CD4-positive, alpha-beta T cell treated with Interferon gamma for 1 hour (primary cell): ENCODE results near the gene NDRG2.

Experiments
- DNase-seq: peaks from one replicate; pipeline ENCODE4 v3.0.0-alpha.2; 2020

The NDRG2 gene

DNA sequence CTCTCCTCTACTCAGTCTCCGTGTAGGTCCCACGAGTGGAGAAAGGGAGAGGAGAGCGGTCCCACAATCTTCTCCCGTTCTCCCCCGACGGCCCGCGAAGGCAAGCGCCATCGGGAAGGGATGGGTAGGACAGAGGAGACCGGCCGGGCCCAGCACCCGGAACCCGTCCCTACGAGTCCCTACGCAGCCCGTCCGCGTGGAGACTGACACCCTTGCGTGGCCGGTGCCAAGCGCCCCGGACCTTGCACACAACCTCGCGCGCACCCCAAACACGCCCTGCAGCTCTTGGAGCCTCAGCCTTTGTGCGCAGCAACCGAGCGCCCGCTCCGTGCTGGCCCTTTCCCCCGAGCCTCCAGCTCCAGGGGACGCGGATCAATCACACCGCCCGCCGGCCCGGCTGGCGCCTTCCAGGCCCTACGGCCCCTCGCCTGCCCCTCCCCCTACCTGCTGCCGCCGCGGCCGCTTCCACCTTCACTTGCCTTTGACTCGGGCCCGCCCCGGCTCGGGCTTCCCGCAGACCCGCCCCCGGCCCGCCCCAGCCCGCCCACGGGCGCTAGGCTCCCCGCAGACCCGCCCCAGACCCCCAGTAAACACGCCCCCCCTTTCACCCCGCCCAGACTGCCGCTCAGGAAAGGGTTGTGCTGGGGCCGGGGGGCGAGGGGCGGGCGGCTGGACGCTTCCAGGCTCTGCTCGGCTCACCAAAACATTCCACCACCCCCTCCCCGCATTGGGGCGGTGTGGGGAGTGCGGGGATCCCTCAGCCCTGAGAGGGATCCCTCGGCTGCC lies at the start of gene NDRG2:
NDRG2 (minus strand) TSS at position 477 of the 786 bp plus-strand sequence. CDS start 1,746 bp downstream, outside the sequence.
- DNase-seq, result peak; percentile 79

DNA sequence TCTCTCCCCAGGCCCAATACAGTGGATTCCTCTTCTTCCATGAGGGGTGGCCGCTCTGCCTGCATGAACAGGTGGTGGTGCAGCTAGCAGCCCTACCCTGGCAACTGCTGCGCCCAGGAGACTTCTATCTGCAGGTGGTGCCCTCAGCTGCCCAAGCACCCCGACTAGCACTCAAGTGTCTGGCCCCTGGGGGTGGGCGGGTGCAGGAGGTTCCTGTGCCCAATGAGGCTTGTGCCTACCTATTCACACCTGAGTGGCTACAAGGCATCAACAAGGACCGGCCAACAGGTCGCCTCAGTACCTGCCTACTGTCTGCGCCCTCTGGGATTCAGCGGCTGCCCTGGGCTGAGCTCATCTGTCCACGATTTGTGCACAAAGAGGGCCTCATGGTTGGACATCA lies 49.1 kb upstream of the NDRG2 start:
- DNase-seq, result no peak

DNA sequence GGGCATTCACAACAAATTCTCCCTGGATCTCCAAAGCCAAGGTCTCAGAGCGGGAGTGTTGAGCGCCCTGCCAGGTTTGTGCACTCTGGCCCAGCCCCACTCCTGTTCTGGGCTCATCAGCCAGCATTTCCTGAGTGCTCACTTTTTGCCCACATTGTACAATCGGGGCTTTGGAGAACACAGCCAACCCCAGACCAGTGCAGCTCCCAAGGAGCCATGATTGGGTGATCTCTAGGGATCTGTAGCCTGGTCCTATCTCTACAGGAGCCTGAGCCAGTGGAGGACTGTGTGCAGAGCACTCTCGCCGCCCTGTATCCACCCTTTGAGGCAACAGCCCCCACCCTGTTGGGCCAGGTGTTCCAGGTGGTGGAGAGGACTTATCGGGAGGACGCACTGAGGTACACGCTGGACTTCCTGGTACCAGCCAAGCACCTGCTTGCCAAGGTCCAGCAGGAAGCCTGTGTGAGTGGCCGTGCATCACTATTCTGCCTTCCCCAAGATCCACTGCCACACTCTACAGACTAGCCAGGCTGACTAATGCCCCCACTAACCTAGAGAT lies 48.0 kb upstream of the NDRG2 start:
- DNase-seq, result no peak

DNA sequence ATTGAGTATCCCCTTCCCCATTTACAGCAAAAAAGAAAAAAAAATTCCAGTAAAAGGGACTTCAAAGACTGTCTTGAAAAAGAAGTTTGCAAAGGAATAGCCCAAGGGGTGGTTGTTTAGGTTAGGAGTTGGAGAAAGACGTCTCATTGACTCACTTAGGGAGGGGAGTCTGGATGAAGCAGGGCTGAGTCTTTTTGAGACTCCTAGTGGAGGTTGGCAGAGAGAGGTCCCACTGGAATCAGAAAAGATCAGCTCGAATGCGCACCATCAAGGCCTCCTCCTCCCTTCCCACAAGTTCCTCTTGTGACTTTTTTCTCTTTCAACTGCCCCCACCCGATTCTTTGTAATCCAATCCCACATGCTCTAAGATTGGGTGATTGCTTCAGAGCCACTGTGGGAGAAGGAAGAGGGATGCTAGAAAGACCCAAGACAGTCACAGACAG lies 47.2 kb upstream of the NDRG2 start:
- DNase-seq, result no peak

DNA sequence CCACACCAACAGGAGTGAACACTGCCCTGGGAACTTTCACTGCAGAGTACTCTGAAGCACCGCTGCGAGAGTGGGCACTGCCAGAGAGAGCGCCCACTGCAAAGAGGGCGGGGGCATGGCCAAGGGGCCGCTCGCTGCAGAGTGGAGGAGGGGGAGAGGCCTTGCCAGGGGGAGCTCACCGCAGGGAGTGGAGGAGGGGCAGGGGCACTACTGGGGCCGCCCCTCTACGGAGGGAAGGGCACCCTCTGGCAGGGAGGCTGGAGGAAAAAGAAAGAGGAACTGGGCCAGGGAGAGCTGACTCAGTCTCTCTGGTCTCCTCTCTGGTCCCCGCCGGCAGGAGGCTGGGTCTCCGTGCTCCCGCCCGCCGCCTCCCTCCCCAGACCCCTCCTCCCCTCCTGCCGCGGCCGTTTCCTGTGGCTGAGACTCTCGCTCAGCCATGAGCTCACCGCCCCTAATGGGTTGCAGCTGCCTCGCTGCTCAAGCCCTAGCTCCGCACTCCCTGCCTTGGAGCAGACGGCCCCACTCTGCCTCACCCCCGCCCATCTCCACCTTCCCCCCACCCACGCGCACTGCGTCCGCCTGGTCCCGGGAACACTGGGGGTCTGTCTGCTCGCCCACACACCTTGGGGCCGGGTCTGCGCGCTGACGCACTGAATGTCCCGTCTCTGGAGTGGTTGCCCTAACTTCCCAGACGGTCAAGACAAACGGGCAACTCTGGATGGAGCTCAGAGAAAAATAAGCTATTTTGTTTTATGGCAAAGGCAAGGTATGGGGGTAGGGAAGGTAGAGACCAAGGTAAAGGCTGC lies 46.6 kb upstream of the NDRG2 start:
- peak; percentile 71 for DNase-seq

DNA sequence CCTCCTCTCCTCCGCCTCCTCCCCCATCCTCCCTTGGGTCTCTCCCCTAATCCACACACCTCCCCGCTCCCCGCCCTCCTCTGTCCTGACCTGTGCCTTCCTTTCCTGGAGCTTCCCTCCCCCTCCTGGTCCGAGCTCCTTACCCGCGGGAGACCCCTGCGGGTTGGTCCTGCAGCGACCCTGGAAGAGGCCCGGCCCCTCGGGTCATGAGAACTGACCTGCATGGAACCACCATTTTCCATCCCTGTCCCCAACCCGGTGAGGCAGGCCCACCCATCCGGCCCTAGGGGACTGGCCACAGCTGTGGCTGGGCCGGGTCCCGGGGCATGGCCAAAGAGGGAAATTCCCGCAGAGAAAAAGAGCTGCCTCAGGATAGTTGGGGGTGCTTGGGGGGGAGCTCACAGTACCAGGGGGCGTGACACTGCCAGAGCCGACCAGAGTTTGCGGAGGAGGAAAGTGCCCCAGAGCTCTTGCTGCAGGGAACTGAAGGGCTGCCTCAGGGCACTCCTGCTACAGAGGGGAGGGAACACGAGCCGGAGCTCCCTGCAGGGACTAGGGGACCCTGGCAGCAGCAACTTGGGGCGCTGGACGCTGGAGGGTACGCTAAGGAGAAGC lies 45.9 kb upstream of the NDRG2 start:
- DNase-seq, result peak; percentile 33

DNA sequence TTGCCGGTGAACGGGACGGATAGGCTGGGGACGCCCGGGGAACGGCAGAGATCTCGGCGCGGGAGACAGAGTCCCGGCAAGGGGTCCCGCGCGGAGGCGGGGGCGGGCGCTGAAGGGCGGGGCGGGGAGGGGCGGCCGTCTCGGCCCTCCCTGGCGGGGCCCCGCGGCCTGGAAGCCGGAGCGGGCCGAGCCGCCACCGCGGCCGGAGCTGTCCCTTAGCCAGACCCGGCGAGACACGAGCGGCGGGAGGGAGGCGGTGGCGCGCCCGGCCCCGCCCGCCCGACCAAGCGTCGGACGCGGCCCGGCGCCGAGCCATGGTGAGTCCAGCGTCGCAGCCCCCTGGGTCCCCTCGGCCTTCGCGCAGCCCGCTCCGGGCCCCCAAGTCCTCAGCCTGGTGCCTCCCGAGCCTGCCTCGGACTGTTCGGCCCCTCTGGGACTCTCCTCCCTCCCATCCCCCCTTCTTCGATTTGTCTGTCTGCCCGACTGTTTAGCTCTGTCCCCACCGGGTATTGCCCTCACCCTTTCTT lies 45.3 kb upstream of the NDRG2 start, which contains the start of gene ARHGEF40:
ARHGEF40 (plus strand) TSS at position 222 of the 527 bp plus-strand sequence; CDS start at position 315, 93 bp downstream.
- peak; percentile 20 for DNase-seq

DNA sequence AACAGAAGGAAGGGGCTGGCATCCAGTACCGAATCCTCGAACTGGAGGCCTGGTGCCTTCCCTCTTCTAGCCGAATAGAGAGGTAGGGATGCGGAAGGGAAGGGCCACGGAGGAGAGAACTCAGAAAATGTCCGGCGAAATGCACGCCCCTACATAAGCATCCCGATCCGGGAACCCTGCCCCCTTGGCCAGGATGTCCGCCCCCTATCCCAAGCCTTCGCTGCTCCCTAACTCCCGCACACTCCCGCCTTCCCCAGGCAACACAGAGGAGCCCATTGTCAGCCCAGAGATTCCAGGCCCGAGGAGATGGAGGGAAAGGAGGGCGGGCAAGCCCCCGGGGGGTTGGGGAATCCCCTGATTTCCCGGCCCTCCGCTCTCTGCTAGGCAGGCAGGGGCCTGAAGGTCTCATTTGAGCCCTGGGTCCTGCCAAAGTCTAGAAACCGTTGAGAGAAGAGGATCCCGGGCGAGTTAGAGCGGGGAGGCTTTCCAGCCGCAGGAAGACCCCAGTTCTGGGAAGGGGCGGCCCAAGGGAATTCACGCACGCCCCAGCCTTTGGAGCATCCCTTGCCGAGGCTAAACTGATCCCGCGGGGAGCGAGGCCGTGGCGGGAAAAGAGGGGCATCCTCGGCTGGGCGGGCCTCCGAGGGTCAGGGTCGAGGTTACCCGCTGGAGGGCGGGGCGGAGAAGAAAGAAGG lies 44.7 kb upstream of the NDRG2 start:
- no peak for DNase-seq

DNA sequence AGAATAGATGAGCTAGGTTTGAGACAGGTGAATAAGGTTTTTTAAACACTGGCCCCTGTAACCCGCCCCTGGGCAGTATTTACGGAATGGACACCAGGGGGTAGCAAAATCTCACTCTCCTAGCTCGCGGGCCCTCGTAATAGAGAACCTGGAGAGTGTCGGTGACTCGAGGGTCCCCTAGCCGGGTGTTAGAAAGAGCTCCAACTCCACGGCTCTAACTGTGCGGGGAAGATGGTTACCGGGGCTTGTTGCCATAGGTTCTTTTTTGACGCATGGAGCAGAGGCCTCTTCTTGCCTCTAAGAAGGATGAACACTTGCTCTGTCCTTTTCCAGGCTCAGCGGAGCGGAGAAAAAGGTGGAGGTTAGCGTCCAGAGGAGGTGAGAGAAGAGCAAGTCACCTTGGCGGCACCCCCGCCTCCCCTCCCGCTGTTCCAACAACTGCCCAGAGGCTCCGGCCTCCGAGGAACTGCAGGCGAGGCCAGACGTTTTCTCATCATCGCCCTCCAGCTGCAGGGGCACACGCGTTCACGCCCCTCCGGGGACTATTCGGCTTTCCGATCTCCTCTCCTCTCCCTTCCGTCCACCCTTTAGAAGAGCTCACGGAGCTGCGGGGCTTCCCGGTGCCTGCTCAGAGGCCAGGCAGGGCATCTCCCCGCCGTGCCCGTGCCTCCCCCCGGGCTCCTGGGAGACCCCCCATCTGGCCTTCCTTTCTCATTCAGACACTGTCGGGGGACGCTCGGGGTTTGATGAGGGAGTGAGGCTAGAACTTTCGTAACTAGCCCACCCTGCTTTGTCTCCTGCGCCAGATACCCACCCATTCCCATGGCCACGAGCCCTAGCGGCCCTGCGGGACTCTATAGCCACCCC lies 43.9 kb upstream of the NDRG2 start:
- DNase-seq, result peak; percentile 65

DNA sequence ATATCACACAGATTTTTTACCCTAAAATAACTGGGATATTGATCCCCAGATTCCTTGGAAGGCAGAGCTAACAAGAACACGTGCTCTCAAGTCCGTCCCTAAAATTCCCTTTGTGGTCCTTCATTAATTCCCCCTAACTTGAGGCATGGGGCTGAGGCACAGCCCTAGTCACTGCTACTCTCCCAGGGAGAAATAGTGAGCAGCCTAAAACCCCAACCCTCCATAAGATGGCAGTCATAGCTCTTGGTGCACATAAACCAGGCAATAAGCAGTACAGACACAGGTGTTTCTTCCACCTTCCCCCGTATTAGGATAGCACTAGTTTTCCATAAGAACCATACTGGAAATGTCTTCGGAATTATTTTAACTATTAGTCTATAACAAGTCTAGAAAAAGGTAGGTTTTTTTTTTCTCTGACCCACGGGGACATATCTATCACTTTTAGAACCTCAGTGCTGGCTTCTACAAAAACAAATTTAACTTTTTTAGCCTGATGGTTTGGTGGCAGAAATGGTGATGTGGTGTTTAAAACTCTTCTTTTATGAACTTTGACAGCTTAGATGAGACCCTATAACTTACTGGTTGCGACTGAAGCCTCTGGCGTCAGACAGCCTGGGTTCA lies 42.1 kb upstream of the NDRG2 start:
- DNase-seq, result no peak

DNA sequence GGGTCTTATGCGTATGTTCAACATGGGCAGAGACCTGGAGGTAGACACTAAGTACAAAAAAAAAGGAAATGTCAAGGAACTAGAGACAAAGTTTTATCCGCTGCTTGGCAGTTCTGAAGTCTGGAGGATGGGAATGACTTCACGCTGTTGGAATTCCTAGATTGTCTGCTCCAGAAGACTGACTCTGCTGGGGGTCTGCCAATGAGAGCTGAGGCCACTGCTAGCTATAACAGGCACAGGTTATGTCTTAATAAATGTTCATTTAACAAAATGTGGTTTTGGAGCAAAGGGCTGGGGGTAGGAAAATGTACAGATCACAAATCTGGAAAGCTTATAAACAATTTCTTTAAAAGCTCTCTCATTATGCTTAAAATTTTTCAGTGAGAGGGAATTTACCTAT lies 38.6 kb upstream of the NDRG2 start:
- no peak for DNase-seq

DNA sequence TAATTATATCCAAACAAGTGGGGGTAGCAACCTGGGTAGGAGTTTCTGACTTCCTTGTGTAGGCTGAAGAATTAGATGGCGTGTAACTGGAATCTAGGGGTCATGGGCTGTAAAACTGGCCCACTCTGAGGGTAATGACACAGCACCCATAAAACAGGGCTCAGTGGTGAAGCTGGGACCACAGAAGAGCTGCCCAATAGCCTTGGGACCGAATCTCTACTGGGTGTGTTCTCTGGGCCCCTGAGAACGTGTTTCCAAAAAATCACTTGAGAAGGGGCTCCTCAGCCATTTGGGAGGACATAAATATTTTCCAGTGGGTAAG lies 36.4 kb upstream of the NDRG2 start:
- no peak for DNase-seq

DNA sequence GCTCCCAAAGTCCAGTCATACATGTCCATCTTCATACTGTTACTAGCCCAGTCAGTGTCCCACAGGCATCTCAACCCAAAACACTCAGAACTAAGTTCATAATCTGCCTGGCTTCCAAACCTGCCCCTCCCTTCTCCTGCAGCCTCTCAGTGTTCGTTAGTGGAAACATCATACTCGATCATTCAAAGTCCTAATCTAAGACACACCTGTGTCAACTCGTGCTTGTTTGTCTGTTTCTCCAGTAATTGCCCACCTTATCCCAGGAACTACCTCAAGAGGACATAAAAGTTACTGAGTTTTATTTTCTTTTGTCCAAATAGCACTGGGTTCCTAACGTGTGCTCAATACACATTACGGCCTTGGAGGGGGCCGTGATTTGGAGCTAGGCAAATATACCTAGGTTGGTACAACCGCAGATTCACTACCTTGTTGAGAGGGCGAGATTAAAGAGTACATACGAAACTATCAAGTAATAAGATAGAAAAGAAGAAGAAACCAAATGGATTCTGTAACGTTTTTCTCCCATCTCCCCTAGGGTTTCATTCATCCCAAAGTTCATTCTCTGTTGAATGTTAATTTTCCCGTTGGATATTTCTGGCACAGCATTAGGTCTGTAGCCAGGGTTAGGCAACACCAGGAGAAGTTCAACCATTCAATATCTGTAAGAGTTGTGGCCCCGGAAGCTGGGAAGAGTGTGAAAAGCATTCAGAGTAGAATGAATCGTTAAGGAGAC lies 35.9 kb upstream of the NDRG2 start:
- DNase-seq, result no peak

DNA sequence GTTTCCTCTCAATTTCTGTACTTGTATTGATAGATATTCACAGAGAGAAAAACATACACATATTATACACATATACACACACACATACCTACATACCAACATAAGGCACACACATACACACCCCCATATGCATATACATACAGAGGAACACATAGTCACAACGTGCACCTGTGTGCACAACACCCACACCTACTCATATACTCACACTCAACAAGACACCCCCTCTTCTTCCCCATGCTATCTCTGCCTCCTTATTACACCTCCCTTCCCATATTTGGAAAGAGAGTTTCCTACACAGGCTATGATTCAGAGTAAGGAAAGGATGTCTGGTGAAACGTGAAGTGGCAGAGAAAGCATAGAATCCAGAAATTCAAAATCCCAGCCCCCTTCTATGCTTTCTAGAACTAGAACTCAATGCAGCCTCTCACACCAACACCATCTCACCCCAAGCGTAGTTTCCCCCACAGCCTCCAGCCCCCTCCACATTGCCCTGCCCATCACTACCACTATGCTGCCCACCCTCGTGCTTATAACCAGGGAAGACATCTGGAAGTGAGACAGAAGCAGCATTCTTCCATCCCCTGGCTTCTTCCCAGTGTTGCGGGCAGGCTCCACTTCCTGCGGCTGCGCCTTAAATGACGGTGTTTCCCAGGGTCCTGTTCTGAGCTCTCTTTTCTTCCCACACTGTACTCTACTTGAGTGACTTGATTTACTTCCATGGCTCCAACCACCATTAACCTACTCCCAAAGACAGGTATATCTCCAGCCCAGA lies 35.2 kb upstream of the NDRG2 start:
- no peak for DNase-seq

DNA sequence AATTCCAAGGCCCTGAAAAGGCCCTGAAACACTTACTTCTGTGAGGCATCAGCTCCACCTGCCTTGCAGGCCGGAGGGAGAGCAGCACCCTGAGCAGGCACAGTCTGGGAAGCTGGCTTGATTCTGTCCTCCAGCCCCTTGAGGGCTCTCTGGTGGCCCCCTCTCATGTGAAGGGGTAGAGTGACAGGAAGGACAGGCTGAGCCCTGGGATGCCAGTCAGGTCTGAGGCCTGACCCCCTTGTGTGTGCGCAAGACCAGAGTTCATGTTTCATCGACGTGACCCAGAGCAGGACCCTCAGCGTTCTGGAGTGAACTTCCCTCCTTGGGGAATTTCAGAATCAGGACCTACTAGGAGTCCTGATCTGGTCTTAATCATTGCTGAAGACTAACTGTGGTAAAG lies 34.0 kb upstream of the NDRG2 start:
- DNase-seq, result no peak

DNA sequence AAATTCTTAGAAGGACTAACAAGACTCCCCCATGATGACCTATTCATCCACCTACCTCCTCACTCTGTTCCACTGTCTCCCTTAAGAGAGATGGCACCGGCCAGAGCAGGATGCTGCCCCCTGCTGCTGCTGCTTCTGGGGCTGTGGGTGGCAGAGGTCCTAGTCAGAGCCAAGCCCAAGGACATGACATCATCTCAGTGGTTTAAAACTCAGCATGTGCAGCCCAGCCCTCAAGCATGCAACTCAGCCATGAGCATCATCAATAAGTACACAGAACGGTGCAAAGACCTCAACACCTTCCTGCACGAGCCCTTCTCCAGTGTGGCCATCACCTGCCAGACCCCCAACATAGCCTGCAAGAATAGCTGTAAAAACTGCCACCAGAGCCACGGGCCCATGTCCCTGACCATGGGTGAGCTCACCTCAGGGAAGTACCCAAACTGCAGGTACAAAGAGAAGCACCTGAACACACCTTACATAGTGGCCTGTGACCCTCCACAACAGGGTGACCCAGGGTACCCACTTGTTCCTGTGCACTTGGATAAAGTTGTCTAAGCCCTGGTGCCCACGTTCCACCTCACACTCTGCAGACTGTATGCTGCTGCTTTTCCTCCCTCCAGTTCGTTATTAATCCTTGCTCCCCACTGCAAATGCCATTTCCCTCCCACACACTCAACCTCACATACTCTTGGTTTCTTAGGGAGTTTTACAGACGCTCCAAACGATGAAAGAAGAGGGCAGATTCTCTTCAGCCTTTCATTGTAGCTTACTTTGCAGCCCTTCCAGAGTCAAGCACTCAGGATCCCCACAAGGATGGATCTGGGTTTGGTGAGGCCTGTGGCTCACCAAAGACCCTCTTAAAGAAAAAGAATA lies 33.2 kb upstream of the NDRG2 start, which contains the start of gene RNASE8:
RNASE8 (plus strand) TSS at position 20 of the 873 bp plus-strand sequence; CDS start at position 91, 71 bp downstream.
- DNase-seq, result no peak

DNA sequence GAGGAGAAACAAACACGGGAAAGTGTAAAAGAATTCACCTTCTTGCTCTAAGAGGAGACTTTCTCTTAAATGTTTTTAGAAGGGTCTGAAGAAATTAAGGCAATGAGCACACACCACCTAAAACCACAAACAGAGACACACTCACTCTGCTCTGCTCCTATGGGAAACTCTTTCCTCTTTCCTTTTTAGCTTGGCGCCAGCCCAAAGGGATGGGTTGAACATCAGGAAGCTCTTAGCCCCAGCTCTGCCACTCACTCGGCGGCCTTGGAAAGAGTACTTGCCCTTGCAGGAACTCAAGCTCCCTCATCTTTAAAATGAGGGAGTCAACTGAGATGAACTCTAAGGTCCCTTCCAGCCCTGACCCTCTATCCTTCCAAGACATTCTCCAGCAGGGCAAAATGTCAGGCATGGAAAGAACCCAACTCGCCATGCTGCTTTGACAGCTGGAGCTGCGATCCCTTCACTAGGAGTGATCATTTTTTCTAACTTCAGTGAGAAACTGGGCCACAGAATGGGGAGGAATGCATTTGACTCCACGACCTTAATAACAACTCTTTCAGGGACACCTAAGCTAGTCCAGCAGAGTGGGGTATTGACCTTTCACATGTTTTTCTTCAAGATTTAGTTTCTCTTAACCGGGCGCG lies 31.8 kb upstream of the NDRG2 start:
- no peak for DNase-seq
